HCT116 (cell line): Measurements from ENCODE around the gene NOTUM. TPM values are rescaled to one million over a fixed set of nuclear protein-coding genes. Genes with fewer than 3 reads are reported as not detected.

Experiments
- ATAC-seq: fragments of 200-7000 bp; cut with Tn5 transposase; 2 replicates; pipeline ENCODE4 v1.9.1; 2020; ENCODE audit warnings: mild to moderate bottlenecking, moderate library complexity
- BruUV-seq: library from RNA; stranded (reverse); fragments of 400-500 nt; replicated peaks from 2 replicates; lab custom pipeline; 2021; lab: Mats Ljungman, UMichigan
- CTCF ChIA-PET: fragments of 300-600 bp; sonication (Branson Sonifier 250); formaldehyde crosslinking; loops from one replicate; lab custom pipeline; 2021; ENCODE audit warnings: antibody characterized with exemption; lab: Charles Lee
- POLR2A ChIA-PET: fragments of 300-600, 350-600 bp; sonication (Branson Sonifier 250); formaldehyde crosslinking; loops from one replicate; lab custom pipeline; 2021; ENCODE audit warnings: antibody characterized with exemption; lab: Charles Lee
- RAD21 ChIA-PET, 2 experiments: fragments of 300-600 bp; sonication (Branson Sonifier 250); formaldehyde crosslinking; loops; one replicate each; lab custom pipeline; 2023; ENCODE audit warnings: low total read pairs in 2 of 2; ENCODE audit not compliant: uncharacterized antibody in 2 of 2, unreplicated experiment in 2 of 2, low non-redundant PET in 1 of 2; lab: Charles Lee
- DNase-seq: peaks from one replicate; pipeline ENCODE4 v3.0.0-alpha.2; 2010; ENCODE audit warnings: low read depth, low spot score
- H2AFZ ChIP-seq: fragments of 200-600 bp; shearing (Covaris generic), sonication (generic); 2 replicates; pipeline ENCODE4 v1.6.1; 2017; ENCODE audit warnings: low read depth, mixed run types, mixed read lengths, antibody characterized with exemption, low read length; ENCODE audit not compliant: poor library complexity, severe bottlenecking
- H3K27ac ChIP-seq: 2 replicates; pipeline ENCODE4 v1.5.1; 2012; ENCODE audit warnings: low read depth, low read length
- H3K27me3 ChIP-seq: fragments of 200-600 bp; sonication (generic); 2 replicates; pipeline ENCODE4 v1.6.1; 2016; ENCODE audit warnings: mixed run types, low read length, mixed read lengths; ENCODE audit not compliant: insufficient read depth
- H3K36me3 ChIP-seq, 2 experiments: fragments of 200-500 bp in 1 of 2; fragments of 200-600 bp in 1 of 2; sonication (Bioruptor generic) in 1 of 2; sonication (generic) in 1 of 2; 2 replicates each; pipeline versions ENCODE4 v1.5.1 to v1.6.1; 2014 to 2016; ENCODE audit warnings: low read length in 2 of 2, inconsistent platforms in 1 of 2, mixed read lengths in 1 of 2, mixed run types in 1 of 2; ENCODE audit not compliant: insufficient read depth in 2 of 2, control insufficient read depth in 1 of 2
- H3K4me1 ChIP-seq, 2 experiments: fragments of 200-600 bp in 1 of 2; sonication (generic) in 1 of 2; 2 replicates each; pipeline versions ENCODE4 v1.5.1 to v1.6.1; 2012 to 2017; ENCODE audit warnings: low read length in 2 of 2, inconsistent platforms in 1 of 2, mild to moderate bottlenecking in 1 of 2, mixed read lengths in 1 of 2, mixed run types in 1 of 2, moderate library complexity in 1 of 2; ENCODE audit not compliant: insufficient read depth in 2 of 2, control insufficient read depth in 1 of 2
- H3K4me2 ChIP-seq: fragments of 200-600 bp; sonication (generic); 2 replicates; pipeline ENCODE4 v1.6.1; 2017; ENCODE audit warnings: mixed run types, low read length, mixed read lengths
- H3K4me3 ChIP-seq, 2 experiments: fragments of 200-600 bp in 1 of 2; sonication (generic) in 1 of 2; replicated peaks in 1 of 2; 2 replicates each; pipeline ENCODE4 v1.5.1; 2011 to 2016; ENCODE audit warnings: low read length in 2 of 2, control low read depth in 1 of 2, low read depth in 1 of 2, mild to moderate bottlenecking in 1 of 2, mixed read lengths in 1 of 2, mixed run types in 1 of 2
- H3K79me2 ChIP-seq: fragments of 200-600 bp; sonication (generic); 2 replicates; pipeline ENCODE4 v1.6.1; 2017; ENCODE audit warnings: mild to moderate bottlenecking, mixed run types, low read length, moderate library complexity, mixed read lengths; ENCODE audit not compliant: insufficient read depth
- H3K9ac ChIP-seq: fragments of 200-600 bp; sonication (generic); 2 replicates; pipeline ENCODE4 v1.6.1; 2016; ENCODE audit warnings: low read length, mixed read lengths
- H3K9me2 ChIP-seq: fragments of 200-600 bp; sonication (generic), shearing (Covaris generic); 2 replicates; pipeline ENCODE4 v1.6.1; 2017; ENCODE audit warnings: mixed run types, mild to moderate bottlenecking, moderate library complexity; ENCODE audit not compliant: insufficient read depth
- H3K9me3 ChIP-seq, 2 experiments: fragments of 200-500 bp in 1 of 2; fragments of 200-600 bp in 1 of 2; sonication (Bioruptor generic) in 1 of 2; sonication (generic) in 1 of 2; 2 replicates each; pipeline ENCODE4 v1.6.1; 2014 to 2017; ENCODE audit warnings: low read length in 2 of 2, mixed read lengths in 2 of 2, inconsistent platforms in 1 of 2, low read depth in 1 of 2, mild to moderate bottlenecking in 1 of 2, mixed run types in 1 of 2, moderate library complexity in 1 of 2; ENCODE audit not compliant: control insufficient read depth in 1 of 2, insufficient read depth in 1 of 2
- H4K20me1 ChIP-seq: fragments of 200-600 bp; sonication (generic), shearing (Covaris generic); 2 replicates; pipeline ENCODE4 v1.6.1; 2017; ENCODE audit warnings: mixed run types, mild to moderate bottlenecking, moderate library complexity; ENCODE audit not compliant: insufficient read depth
- CBX3 ChIP-seq: IDR thresholded peaks from 2 replicates; pipeline ENCODE4 v1.6.1; 2012; ENCODE audit warnings: low read depth
- CEBPB ChIP-seq: IDR thresholded peaks from 2 replicates; pipeline ENCODE4 v1.6.1; 2012; ENCODE audit warnings: low read depth
- EGR1 ChIP-seq: IDR thresholded peaks from 2 replicates; pipeline ENCODE4 v1.6.1; 2012; ENCODE audit warnings: low read depth
- ELF1 ChIP-seq: IDR thresholded peaks from 2 replicates; pipeline ENCODE4 v1.6.1; 2012; ENCODE audit warnings: low read depth, borderline replicate concordance
- EZH2 ChIP-seq: fragments of 200-600 bp; sonication (generic); IDR thresholded peaks from 2 replicates; pipeline ENCODE4 v1.6.1; 2017; ENCODE audit warnings: antibody characterized with exemption, mixed run types
- EZH2phosphoT487 ChIP-seq: fragments of 200-600 bp; IDR thresholded peaks from 2 replicates; pipeline ENCODE4 v1.6.1; 2018; ENCODE audit warnings: antibody characterized with exemption, borderline replicate concordance
- POLR2A ChIP-seq: IDR thresholded peaks from 2 replicates; pipeline ENCODE4 v1.7.0; 2011; ENCODE audit warnings: borderline replicate concordance; ENCODE audit not compliant: insufficient read depth, insufficient read length; ENCODE audit errors: extremely low read depth
- POLR2AphosphoS5 ChIP-seq: IDR thresholded peaks from 2 replicates; pipeline ENCODE4 v1.6.1; 2011; ENCODE audit warnings: mild to moderate bottlenecking, low read depth, low read length, moderate library complexity
- RAD21 ChIP-seq: IDR thresholded peaks from 2 replicates; pipeline ENCODE4 v1.6.1; 2012; ENCODE audit warnings: low read depth, mild to moderate bottlenecking
- SIN3A ChIP-seq: IDR thresholded peaks from 2 replicates; pipeline ENCODE4 v1.6.1; 2012; ENCODE audit warnings: low read depth
- SP1 ChIP-seq: IDR thresholded peaks from 2 replicates; pipeline ENCODE4 v1.6.1; 2012; ENCODE audit warnings: low read depth
- SRF ChIP-seq: IDR thresholded peaks from 2 replicates; pipeline ENCODE4 v1.6.1; 2012; ENCODE audit warnings: low read depth
- TCF7L2 ChIP-seq: IDR thresholded peaks from 2 replicates; pipeline ENCODE4 v1.7.0; 2011; ENCODE audit warnings: borderline replicate concordance, inconsistent platforms; ENCODE audit not compliant: insufficient read depth, insufficient read length; ENCODE audit errors: extremely low read depth
- ZFX ChIP-seq: fragments of 450-650 bp; IDR thresholded peaks from 2 replicates; pipeline ENCODE4 v1.6.1; 2017
- ZNF274 ChIP-seq: fragments of 200-500 bp; sonication (Bioruptor generic); IDR thresholded peaks from 2 replicates; pipeline ENCODE4 v1.6.1; 2014; ENCODE audit warnings: mild to moderate bottlenecking, low read depth, low read length, inconsistent platforms
- intact Hi-C: fragments of 100-400 bp; cut with micrococcal nuclease; formaldehyde crosslinking; loops from 2 replicates; pipeline ENCODE4 v1.10.0; 2022
- total RNA-seq: library from RNA; stranded (reverse); gene quantifications from one replicate; pipeline ENCODE4 v1.2.1, GENCODE V29; 2021; ENCODE audit not compliant: unreplicated experiment
- TF ChIP-seq, protein P1 (sequence below): IDR thresholded peaks from 2 replicates; pipeline ENCODE4 v1.6.1; 2012
- TF ChIP-seq, protein P2 (sequence below): IDR thresholded peaks from 2 replicates; pipeline ENCODE4 v1.6.1; 2011; ENCODE audit warnings: mild to moderate bottlenecking, low read length, moderate library complexity; ENCODE audit not compliant: insufficient replicate concordance; ENCODE audit errors: extremely low read depth
- TF ChIP-seq, protein P3 (sequence below): IDR thresholded peaks from 2 replicates; pipeline ENCODE4 v1.6.1; 2012
- TF ChIP-seq, protein P4 (sequence below), 3 experiments: fragments of 200-600 bp in 1 of 3; sonication (generic) in 1 of 3; IDR thresholded peaks in 2 of 3; conservative IDR thresholded peaks in 1 of 3; 2 replicates each; pipeline ENCODE4 v1.5.1; 2012 to 2017; ENCODE audit warnings: low read depth in 2 of 3, low read length in 2 of 3, antibody characterized with exemption in 1 of 3, borderline replicate concordance in 1 of 3, control low read depth in 1 of 3, mild to moderate bottlenecking in 1 of 3, mixed read lengths in 1 of 3, mixed run types in 1 of 3, moderate library complexity in 1 of 3; ENCODE audit not compliant: insufficient read depth in 1 of 3
- TF ChIP-seq, protein P5 (sequence below): IDR thresholded peaks from 2 replicates; pipeline ENCODE4 v1.6.1; 2012; ENCODE audit warnings: low read depth

Gene NOTUM
- total RNA-seq, 1 experiment from 2014 or later = 12.5 TPM

DNA sequence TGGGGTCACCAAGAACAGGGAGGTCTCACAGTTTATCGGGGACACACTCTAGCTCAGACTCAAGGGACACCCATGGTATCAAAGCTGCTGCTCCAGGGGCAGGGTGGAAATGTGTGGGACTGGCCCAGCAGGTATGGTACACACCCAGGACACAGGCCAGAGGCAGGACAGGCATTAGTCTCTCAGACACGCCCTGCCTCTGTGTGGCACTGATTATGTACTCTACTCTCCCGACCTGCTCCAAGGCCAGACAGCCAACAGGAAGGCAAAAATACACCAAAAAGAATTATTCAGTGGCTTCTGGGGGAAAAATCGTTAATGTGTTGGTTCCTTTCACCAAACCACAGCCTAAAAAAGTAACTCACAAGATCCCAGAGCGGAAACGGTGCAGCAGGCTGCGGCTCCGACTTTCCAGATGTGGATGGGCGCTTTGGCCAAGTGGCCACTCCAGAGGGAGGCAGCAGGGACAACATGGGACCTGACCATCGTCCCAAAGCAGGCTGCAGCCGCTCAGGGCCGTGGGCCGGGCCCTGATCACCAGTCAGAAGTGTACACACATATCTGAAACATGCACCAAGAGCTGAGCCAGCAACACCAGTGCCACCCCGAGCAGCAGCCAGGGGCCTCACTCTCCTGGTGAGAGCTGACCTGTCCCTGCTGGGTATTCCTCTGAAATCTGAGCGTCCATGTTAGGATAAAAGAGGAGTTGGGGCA lies 42.0 kb downstream of the NOTUM start:
- ChIA-PET RAD21 (no interaction called here), POLR2A (no interaction called here), CTCF (no interaction called here)
- Histone ChIP-seq H4K20me1 (no peaks in the 10 kb centered on the region), H3K27ac (peak overlapping the region; percentile 5; the same call in 1 of the 2 replicates), H3K27me3 (no peaks in the 10 kb centered on the region), H3K9me2 (no peaks in the 10 kb centered on the region), H3K4me3 (no peak overlapping the region), H3K36me3 (peaks cover 28 to 58% of the 10 kb centered on the region in 2 experiments; a peak in 3 of 4 replicates), H3K9me3 (no peaks in the 10 kb centered on the region), H3K4me1 (peaks cover 27 to 46% of the 10 kb centered on the region in 2 experiments), H3K79me2 (peaks cover 91% of the 10 kb centered on the region), H3K9ac (no peak overlapping the region), H2AFZ (no peak overlapping the region), H3K4me2 (no peak overlapping the region)
- intact Hi-C loops = no loop called here
- ATAC-seq (no peak), DNase-seq (no peak)
- no TSS peak for BruUV-seq
- TF ChIP-seq EZH2phosphoT487 (no peak), SP1 (no peak), SIN3A (no peak), CBX3 (no peak), CEBPB (no peak), POLR2A (no peak), RAD21 (no peak), ZFX (no peak), ZNF274 (no peak), EGR1 (no peak), SRF (no peak), ELF1 (no peak), TCF7L2 (no peak), POLR2AphosphoS5 (no peak), EZH2 (no peak)
- TF ChIP-seq, protein P1, sequence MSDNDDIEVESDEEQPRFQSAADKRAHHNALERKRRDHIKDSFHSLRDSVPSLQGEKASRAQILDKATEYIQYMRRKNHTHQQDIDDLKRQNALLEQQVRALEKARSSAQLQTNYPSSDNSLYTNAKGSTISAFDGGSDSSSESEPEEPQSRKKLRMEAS = no peak
- TF ChIP-seq, protein P2, sequence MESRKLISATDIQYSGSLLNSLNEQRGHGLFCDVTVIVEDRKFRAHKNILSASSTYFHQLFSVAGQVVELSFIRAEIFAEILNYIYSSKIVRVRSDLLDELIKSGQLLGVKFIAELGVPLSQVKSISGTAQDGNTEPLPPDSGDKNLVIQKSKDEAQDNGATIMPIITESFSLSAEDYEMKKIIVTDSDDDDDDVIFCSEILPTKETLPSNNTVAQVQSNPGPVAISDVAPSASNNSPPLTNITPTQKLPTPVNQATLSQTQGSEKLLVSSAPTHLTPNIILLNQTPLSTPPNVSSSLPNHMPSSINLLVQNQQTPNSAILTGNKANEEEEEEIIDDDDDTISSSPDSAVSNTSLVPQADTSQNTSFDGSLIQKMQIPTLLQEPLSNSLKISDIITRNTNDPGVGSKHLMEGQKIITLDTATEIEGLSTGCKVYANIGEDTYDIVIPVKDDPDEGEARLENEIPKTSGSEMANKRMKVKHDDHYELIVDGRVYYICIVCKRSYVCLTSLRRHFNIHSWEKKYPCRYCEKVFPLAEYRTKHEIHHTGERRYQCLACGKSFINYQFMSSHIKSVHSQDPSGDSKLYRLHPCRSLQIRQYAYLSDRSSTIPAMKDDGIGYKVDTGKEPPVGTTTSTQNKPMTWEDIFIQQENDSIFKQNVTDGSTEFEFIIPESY = no peak
- TF ChIP-seq, protein P3, sequence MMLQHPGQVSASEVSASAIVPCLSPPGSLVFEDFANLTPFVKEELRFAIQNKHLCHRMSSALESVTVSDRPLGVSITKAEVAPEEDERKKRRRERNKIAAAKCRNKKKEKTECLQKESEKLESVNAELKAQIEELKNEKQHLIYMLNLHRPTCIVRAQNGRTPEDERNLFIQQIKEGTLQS = no peak
- TF ChIP-seq, protein P4, sequence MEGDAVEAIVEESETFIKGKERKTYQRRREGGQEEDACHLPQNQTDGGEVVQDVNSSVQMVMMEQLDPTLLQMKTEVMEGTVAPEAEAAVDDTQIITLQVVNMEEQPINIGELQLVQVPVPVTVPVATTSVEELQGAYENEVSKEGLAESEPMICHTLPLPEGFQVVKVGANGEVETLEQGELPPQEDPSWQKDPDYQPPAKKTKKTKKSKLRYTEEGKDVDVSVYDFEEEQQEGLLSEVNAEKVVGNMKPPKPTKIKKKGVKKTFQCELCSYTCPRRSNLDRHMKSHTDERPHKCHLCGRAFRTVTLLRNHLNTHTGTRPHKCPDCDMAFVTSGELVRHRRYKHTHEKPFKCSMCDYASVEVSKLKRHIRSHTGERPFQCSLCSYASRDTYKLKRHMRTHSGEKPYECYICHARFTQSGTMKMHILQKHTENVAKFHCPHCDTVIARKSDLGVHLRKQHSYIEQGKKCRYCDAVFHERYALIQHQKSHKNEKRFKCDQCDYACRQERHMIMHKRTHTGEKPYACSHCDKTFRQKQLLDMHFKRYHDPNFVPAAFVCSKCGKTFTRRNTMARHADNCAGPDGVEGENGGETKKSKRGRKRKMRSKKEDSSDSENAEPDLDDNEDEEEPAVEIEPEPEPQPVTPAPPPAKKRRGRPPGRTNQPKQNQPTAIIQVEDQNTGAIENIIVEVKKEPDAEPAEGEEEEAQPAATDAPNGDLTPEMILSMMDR (IDR thresholded peaks at IDR 0.05 in 2 of 3, conservative IDR thresholded peaks at IDR 0.05 in 1 of 3; ENCODE audit: borderline replicate concordance in 1 of 3, insufficient read depth in 1 of 3, low read depth in 2 of 3, low read length in 2 of 3) = no peak
- TF ChIP-seq, protein P5, sequence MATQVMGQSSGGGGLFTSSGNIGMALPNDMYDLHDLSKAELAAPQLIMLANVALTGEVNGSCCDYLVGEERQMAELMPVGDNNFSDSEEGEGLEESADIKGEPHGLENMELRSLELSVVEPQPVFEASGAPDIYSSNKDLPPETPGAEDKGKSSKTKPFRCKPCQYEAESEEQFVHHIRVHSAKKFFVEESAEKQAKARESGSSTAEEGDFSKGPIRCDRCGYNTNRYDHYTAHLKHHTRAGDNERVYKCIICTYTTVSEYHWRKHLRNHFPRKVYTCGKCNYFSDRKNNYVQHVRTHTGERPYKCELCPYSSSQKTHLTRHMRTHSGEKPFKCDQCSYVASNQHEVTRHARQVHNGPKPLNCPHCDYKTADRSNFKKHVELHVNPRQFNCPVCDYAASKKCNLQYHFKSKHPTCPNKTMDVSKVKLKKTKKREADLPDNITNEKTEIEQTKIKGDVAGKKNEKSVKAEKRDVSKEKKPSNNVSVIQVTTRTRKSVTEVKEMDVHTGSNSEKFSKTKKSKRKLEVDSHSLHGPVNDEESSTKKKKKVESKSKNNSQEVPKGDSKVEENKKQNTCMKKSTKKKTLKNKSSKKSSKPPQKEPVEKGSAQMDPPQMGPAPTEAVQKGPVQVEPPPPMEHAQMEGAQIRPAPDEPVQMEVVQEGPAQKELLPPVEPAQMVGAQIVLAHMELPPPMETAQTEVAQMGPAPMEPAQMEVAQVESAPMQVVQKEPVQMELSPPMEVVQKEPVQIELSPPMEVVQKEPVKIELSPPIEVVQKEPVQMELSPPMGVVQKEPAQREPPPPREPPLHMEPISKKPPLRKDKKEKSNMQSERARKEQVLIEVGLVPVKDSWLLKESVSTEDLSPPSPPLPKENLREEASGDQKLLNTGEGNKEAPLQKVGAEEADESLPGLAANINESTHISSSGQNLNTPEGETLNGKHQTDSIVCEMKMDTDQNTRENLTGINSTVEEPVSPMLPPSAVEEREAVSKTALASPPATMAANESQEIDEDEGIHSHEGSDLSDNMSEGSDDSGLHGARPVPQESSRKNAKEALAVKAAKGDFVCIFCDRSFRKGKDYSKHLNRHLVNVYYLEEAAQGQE = no peak
